SHP77 (cell line): ENCODE data around the gene MRPS12.

Experiments
- DNase-seq, 2 experiments: peaks; one replicate each; lab custom pipeline; 2025; lab: John Stamatoyannopoulos, UW

The MRPS12 gene

DNA sequence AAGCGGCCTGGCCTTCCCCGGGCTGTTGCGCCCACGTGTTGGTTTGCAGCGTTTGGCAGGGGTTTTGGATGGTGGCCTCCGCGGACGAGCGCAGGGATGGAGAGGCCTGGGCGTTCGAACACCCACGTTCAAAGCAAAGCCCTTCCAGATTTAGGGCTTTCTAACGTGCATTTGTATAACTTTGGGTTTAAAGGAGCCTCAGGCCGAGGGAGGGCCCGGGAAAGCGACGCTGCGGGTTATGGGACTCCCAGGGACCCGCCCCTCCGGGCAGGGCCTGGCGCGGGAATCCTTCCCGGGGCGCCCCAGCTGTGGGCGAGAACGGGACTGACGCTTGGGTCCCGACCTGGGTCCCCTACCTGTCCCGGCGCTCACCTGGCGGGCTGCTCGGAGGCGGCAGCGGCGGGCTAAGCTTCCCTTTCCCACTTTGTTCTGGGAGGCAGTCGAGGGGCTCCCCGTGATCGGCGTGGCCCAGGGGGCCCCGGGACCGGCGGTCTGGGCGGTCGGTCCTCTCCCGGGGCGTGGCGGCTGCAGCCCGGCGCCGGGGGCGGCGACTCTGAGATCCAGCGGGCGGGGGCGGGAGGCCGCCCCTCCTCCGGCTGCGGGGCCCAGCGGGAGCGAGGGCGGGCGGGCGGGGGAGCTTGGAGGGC, 44.6 kb downstream of the MRPS12 start, which contains the start of gene FBXO17:
Gene FBXO17, minus strand, starts transcription at position 529 of the 647 bp plus-strand sequence. CDS start 25,423 bp downstream, outside the sequence.
- DNase-seq: no peak

- no peak for DNase-seq
These were observed 45.1 kb downstream of the MRPS12 start for GRCh38 chr19:38975861-38976271.

DNA sequence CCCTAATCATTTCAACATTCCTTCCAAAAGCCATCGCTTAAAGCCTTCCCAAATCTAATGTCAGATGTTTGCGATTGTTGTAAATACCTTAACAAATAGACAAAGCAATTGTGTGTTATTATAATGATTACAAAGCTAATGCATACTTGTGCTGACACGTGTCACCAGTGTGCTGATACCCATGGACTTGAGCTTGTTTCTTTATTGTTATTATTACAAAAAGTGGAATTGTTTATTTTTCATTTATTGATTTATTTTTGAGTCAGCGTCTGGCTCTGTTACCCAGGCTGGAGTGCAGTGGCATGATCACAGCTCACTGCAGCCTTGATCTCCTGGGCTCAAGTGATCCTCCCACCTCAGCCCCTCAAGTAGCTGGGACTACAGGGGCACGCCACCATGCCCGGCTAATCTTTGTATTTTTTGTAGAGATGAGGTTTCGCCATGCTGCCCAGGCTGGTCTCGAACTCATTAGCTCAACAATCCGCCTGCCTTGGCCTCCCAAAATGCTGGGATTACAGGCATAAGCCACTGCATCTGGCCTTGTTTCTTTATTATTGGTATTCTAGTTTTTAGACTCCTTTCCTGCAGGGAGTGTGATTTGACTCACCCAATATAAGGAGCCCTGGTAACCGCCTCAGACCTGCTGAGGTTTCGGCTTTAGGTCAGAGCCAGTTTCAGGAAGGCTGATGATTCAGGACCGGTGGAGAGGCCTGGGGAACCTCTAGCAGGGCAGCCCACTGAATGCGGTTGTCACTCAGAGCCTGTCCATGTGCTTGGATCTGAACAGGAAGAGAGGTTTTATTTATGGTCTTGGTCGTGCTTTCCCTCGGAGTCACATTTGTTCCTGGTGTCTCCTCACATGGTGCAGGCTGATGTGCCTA, 46.9 kb downstream of the MRPS12 start:
- DNase-seq: no peak

- no peak for DNase-seq
These were observed 47.6 kb downstream of the MRPS12 start for GRCh38 chr19:38978326-38978689.

DNA sequence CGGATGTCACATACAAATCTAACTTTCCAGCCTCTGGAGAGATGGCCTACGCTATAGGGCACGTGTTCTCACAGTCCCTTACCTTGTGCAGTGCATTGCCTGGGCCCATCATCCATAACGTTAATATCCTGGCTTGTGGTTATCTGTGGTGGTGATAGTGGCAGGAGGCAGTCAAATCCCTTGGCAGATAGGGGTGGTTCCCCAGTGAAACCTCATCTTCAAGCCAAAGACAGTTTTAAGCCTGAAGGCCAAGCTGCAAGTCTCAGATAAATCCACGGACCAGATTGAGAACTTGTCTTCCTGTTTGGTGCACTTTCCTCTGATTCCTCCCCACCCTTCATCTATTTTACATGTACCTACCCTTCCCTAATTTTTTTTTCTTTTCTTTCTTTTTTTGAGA, 49.1 kb downstream of the MRPS12 start:
- DNase-seq: no peak

DNA sequence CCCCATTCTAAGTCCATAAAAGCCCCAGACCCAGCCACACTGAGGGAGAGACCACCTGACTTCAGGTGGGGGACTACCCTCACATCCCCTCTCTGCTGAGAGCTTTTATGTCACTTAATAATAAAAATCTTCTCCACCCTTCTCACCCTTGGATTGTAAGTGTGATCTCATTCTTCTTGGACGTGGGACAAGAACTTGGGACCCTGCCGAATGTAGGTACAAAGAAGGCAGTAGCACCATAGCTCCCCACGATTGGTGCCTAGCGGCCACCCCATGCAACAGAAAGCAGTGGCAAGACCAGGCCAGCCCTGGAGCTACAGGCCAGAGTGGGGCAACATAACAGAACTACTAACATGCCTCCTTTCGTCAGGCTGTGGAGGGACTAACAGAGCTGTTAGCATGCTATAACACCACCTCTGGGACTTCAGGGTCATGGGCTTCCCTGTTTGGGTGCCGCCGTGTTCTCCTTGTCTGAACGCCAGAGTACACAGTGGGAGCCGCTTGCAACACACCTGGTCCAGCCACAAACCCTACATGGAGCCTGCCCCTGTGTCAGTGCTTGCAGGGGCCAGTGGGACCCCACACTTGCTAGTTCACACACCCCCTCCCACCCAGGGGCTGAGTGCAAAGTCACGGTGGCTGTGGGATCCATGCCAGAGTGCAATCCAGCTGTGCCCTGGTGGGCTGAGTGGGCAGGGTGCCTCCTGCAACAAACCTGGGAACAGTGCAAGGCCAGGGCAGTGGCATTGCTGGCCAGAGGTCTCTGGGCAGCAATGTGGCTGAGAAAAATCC, 50.0 kb downstream of the MRPS12 start:
- no peak for DNase-seq
